DMS53 treated with DMSO at 0.1 percent for 48 hours (cell line): ENCODE results near the gene RCAN3.
"Not testable (repeated sequence)": the region's sequence is repeated elsewhere in the genome, so short reads cannot be mapped to it uniquely, and the experiment has no call there.

Experiments
- DNase-seq: peaks from one replicate; lab custom pipeline; 2025; ENCODE audit not compliant: unreplicated experiment; lab: John Stamatoyannopoulos, UW

RCAN3 gene

GRCh38 chr1:24508911-24509310 lies 6.3 kb downstream of the RCAN3 start:
- DNase-seq: no peak

- DNase-seq: no peak
These were observed 11.1 kb downstream of the RCAN3 start for GRCh38 chr1:24513706-24514105.

- no peak for DNase-seq
These were observed 12.3 kb downstream of the RCAN3 start for GRCh38 chr1:24514946-24515345.

GRCh38 chr1:24515671-24516209 lies 13.1 kb downstream of the RCAN3 start:
- DNase-seq: not testable (repeated sequence)

GRCh38 chr1:24516506-24516905 lies 13.9 kb downstream of the RCAN3 start:
- DNase-seq: no peak

GRCh38 chr1:24517898-24518297 lies 15.3 kb downstream of the RCAN3 start:
- no peak for DNase-seq

- not testable (repeated sequence) for DNase-seq
These were observed 17.6 kb downstream of the RCAN3 start for GRCh38 chr1:24520282-24520681.

GRCh38 chr1:24525606-24526005 lies 23.0 kb downstream of the RCAN3 start:
- no peak for DNase-seq

- DNase-seq: no peak
These were observed 23.4 kb downstream of the RCAN3 start for GRCh38 chr1:24526045-24526444.

- no peak for DNase-seq
These were observed 24.4 kb downstream of the RCAN3 start for GRCh38 chr1:24526940-24527542.

- DNase-seq: peak; percentile 76
These were observed 26.1 kb downstream of the RCAN3 start for GRCh38 chr1:24528744-24529143.

GRCh38 chr1:24529292-24529691 lies 26.7 kb downstream of the RCAN3 start:
- DNase-seq: not testable (repeated sequence)

GRCh38 chr1:24535021-24535424 lies 32.4 kb downstream of the RCAN3 start:
- no peak for DNase-seq

- no peak for DNase-seq
These were observed 33.1 kb downstream of the RCAN3 start for GRCh38 chr1:24535778-24536177.

GRCh38 chr1:24536391-24536840 lies 33.8 kb downstream of the RCAN3 start:
- peak; percentile 35 for DNase-seq

GRCh38 chr1:24540051-24540905 lies 37.6 kb downstream of the RCAN3 start:
- DNase-seq: no peak

- DNase-seq: peak; percentile 53
These were observed 38.5 kb downstream of the RCAN3 start for GRCh38 chr1:24540906-24541710.

- no peak for DNase-seq
These were observed 39.2 kb downstream of the RCAN3 start for GRCh38 chr1:24541711-24542346.

GRCh38 chr1:24544239-24544638 lies 41.6 kb downstream of the RCAN3 start:
- DNase-seq: no peak

- no peak for DNase-seq
These were observed 43.0 kb downstream of the RCAN3 start for GRCh38 chr1:24545662-24546061.

GRCh38 chr1:24547195-24547594 lies 44.6 kb downstream of the RCAN3 start:
- no peak for DNase-seq
